Lower leg skin (tissue), 4 donors: ENCODE data around the gene ZNF385A. TPM values are rescaled to one million over a fixed set of nuclear protein-coding genes. Genes with fewer than 3 reads are reported as not detected.
A peak's percentile ranks its signal among the peaks of the same experiment; 100 is the strongest.

Experiments used
- DNase-seq, 2 donors: peaks; one replicate each; pipeline ENCODE4 v3.0.0-alpha.2; 2019; ENCODE audit warnings: low spot score in 2 of 2
- H3K4me3 ChIP-seq: fragments of 200-600 bp; sonication (generic); 2 replicates; pipeline ENCODE4 v1.5.1; 2017; ENCODE audit warnings: mild to moderate bottlenecking, low read depth; ENCODE audit not compliant: poor library complexity, severe bottlenecking
- CTCF ChIP-seq, 3 donors: fragments of 450-650 bp; IDR thresholded peaks; one replicate each; pipeline ENCODE4 v1.5.1; 2016; ENCODE audit warnings: antibody characterized with exemption in 3 of 3, mild to moderate bottlenecking in 3 of 3, moderate library complexity in 2 of 3
- POLR2A ChIP-seq, 2 donors: fragments of 450-650 bp; IDR thresholded peaks; one replicate each; pipeline ENCODE4 v1.6.1; 2016 to 2017; ENCODE audit warnings: antibody characterized with exemption in 2 of 2, mild to moderate bottlenecking in 1 of 2, moderate library complexity in 1 of 2
- WGBS, 2 donors: methylation state at CpG; one replicate each; pipeline ENCODE4 v1.1.5; 2018; 5-methylcytosine and 5-hydroxymethylcytosine counted together
- intact Hi-C: fragments of 100-400 bp; cut with DNase I; formaldehyde crosslinking; loops from one replicate; pipeline ENCODE4 v1.15.0; 2023; ENCODE audit warnings: low total_unique reads
- total RNA-seq, 4 donors: library from RNA; depleted of rRNA; stranded (reverse); fragments of >200 nt; gene quantifications; one replicate each; pipeline ENCODE4 v1.1.0, GENCODE V29; 2016

ZNF385A gene
- total RNA-seq, 4 donors from 2014 or later: 89.0 to 183 (median 146) TPM

GRCh38 chr12:54374562-54375258 lies 9.8 kb downstream of the ZNF385A start:
- 36 to 43% methylated on average over 2 of the region's 2 CpGs for WGBS, 2 donors
- intact Hi-C loops: no loop called here
- TF ChIP-seq POLR2A (IDR thresholded peaks at IDR 0.05) (no peak), CTCF (IDR thresholded peaks at IDR 0.05) (no peak)

GRCh38 chr12:54373649-54374561 lies 10.6 kb downstream of the ZNF385A start:
- intact Hi-C loops: no loop called here
- DNase-seq: peak in 1 of 2 donors; percentile 85
- no peak overlapping the region for H3K4me3 ChIP-seq
- no peak for TF ChIP-seq CTCF (IDR thresholded peaks at IDR 0.05)
- 61 to 81% methylated on average over 10 of the region's 10 CpGs for WGBS, 2 donors

More at GRCh38 chr12:54374562-54375258, 9.8 kb downstream of the ZNF385A start:
- H3K4me3 ChIP-seq: no peak overlapping the region
- DNase-seq: peak in 1 of 2 donors; percentile 86

- H3K4me3 ChIP-seq: no peak overlapping the region
- no peak for DNase-seq
- 44 to 45% methylated on average over 8 of the region's 8 CpGs for WGBS, 2 donors
- TF ChIP-seq POLR2A (IDR thresholded peaks at IDR 0.05): no peak
- no peak for TF ChIP-seq CTCF (IDR thresholded peaks at IDR 0.05)
- intact Hi-C loops: no loop called here
These were observed 12.3 kb downstream of the ZNF385A start for GRCh38 chr12:54372113-54372806.

- WGBS, 2 donors: 18 to 29% methylated on average over 5 of the region's 5 CpGs
- intact Hi-C loops: no loop called here
- DNase-seq: peak in 1 of 2 donors; percentile 94
These were observed 13.0 kb downstream of the ZNF385A start for GRCh38 chr12:54371328-54372112.

More at GRCh38 chr12:54371328-54372112, 13.0 kb downstream of the ZNF385A start:
- TF ChIP-seq POLR2A (IDR thresholded peaks at IDR 0.05): no peak
- no peak for TF ChIP-seq CTCF (IDR thresholded peaks at IDR 0.05)
- no peak overlapping the region for H3K4me3 ChIP-seq
